Fibroblast of the aortic adventitia (primary cell): ENCODE results near the gene CENPM. TPM values are rescaled to one million over a fixed set of nuclear protein-coding genes. Genes with fewer than 3 reads are reported as not detected.

Experiments used
- DNase-seq: peaks from one replicate; pipeline ENCODE4 v3.0.0-alpha.2; 2010; ENCODE audit warnings: low read depth
- H3K4me3 ChIP-seq: 2 replicates; pipeline ENCODE4 v1.5.1; 2011; ENCODE audit warnings: low read depth, mild to moderate bottlenecking, control low read depth, low read length, moderate library complexity
- CTCF ChIP-seq: IDR thresholded peaks from 2 replicates; pipeline ENCODE4 v1.5.1; 2011; ENCODE audit warnings: mild to moderate bottlenecking, low read length, control low read depth, inconsistent platforms; ENCODE audit not compliant: insufficient read depth
- total RNA-seq: library from RNA; depleted of rRNA; stranded (reverse); fragments of >200 nt; gene quantifications from 2 replicates; pipeline ENCODE4 v1.2.3, GENCODE V29; 2012; ENCODE audit warnings: low replicate concordance

CENPM gene
- total RNA-seq = 1.1 and 16.9 TPM in 2 replicates

- DNase-seq = peak; percentile 90
- no peak for TF ChIP-seq CTCF
- peak within 1 kb of the TSS; percentile 94 for H3K4me3 ChIP-seq
Observed at GRCh38 chr22:41946629-41947423, at the start of gene CENPM. Gene CENPM (minus strand): TSS chr22:41947152. CDS start chr22:41947076, 76 bp downstream.

GRCh38 chr22:41995211-41995610 lies 48.3 kb upstream of the CENPM start:
- no peak overlapping the region for H3K4me3 ChIP-seq
- DNase-seq = no peak
- no peak for TF ChIP-seq CTCF

GRCh38 chr22:41992496-41992895 lies 45.5 kb upstream of the CENPM start:
- no peak overlapping the region for H3K4me3 ChIP-seq
- no peak for DNase-seq
- TF ChIP-seq CTCF = no peak

GRCh38 chr22:41991111-41991510 lies 44.2 kb upstream of the CENPM start:
- no peak for DNase-seq
- H3K4me3 ChIP-seq = no peak overlapping the region
- TF ChIP-seq CTCF = no peak

GRCh38 chr22:41989246-41989645 lies 42.3 kb upstream of the CENPM start:
- H3K4me3 ChIP-seq = no peak overlapping the region
- no peak for DNase-seq
- TF ChIP-seq CTCF = no peak

DNA sequence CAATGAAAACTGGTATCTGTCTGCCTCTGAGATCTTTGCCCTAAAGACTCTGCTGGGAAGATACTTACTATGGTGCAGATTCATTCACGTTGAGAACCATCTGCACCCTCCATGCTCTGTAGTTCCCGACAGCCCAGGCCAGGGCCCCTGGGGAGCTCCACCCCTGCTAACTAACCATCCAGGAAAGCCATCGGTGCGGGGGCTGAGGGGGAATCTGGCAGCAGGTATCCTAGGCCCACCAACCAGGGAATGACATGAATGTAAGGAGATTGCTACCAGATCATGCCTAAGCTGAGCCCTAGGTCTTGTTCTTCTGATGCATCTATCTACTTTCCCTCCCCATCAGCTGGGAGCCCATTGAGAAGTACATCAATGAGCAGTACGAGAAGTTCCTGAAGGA lies 40.3 kb upstream of the CENPM start:
- no peak overlapping the region for H3K4me3 ChIP-seq
- no peak for DNase-seq
- no peak for TF ChIP-seq CTCF
